HG03558 (cell line): ENCODE measurements around the gene MRPL32.
"Not testable (repeated sequence)": the region's sequence is repeated elsewhere in the genome, so short reads cannot be mapped to it uniquely, and the experiment has no call there.

Source experiments
- ATAC-seq: cut with Tn5 transposase; IDR thresholded peaks from one replicate; pipeline ENCODE4 v1.9.1; 2021; ENCODE audit warnings: moderate number of reproducible peaks; ENCODE audit not compliant: unreplicated experiment; ENCODE audit errors: extremely low read depth

The MRPL32 gene

GRCh38 chr7:42931834-42932651 lies at the start of gene MRPL32, which contains the start of gene PSMA2:
Gene MRPL32, plus strand, starts transcription at chr7:42932376. Its CDS starts 11 bp downstream, at chr7:42932387.
Gene PSMA2, minus strand, starts transcription at chr7:42932174. Its CDS starts 16 bp downstream, at chr7:42932158.
- ATAC-seq: peak; percentile 99

- no peak for ATAC-seq
These were observed 48.2 kb upstream of the MRPL32 start for GRCh38 chr7:42883950-42884349.

DNA sequence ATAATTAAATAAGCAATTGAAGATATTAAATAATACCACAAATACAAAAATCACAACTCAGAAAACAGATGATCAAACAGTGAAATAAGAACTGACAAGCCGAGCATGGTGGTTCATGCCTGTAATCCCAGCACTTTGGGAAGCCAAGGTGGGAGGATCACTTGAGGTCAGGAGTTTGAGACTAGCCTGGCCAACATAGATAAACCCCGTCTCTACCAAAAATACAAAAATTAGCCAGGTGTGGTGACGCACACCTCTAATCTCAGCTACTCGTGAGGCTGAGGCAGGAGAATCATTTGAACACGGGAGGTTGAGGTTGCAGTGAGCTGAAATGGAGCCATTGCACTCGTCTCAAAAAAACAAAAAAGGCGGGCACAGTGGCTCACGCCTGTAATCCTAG lies 47.0 kb upstream of the MRPL32 start:
- not testable (repeated sequence) for ATAC-seq

DNA sequence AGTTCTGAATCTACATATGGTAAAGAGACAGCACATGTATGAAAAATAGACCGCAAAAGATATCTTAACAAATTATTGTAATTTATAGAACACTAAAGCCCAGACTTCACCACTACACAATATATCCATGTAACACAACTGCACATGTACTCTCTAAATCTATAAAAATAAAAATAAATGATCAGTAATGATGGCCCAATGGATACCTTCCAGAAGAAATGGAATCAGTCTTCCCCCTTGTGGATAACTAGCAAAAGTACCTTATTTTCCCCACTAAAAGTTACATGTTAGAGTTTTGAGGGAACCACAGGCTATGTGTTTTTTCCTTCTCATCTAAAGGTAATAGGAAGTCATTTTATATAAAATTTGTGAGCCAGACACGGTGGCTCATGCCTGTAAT lies 46.0 kb upstream of the MRPL32 start:
- ATAC-seq: no peak

DNA sequence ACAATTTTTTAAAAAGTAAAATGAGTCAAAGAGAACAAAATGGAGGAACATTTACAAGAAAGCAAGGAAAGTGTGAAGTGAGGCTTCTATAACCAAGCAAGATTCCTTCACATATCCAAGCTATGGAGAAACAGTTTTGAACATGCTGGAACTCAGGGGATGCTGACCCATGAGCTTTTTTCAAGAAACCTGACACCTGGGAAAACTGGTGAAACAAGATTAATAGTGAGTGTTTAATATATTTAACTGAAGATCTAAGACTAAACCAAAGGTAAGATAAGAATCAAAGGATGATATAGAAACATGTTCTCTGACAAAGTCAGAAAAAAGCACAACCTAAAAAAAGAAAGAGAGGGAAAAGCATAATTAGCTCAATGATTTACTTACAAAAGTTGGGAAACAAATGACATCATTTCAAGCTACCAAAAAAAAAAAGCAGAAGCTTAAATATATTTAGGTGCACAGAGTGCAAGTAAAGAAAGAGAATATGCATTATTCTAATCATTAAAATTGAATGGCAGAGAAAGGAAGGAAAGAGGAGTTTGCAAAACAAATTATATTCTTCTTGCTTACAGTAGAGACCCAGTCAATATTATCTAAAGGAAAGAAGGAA lies 45.2 kb upstream of the MRPL32 start:
- no peak for ATAC-seq

- no peak for ATAC-seq
These were observed 38.6 kb upstream of the MRPL32 start for GRCh38 chr7:42893346-42894240.

DNA sequence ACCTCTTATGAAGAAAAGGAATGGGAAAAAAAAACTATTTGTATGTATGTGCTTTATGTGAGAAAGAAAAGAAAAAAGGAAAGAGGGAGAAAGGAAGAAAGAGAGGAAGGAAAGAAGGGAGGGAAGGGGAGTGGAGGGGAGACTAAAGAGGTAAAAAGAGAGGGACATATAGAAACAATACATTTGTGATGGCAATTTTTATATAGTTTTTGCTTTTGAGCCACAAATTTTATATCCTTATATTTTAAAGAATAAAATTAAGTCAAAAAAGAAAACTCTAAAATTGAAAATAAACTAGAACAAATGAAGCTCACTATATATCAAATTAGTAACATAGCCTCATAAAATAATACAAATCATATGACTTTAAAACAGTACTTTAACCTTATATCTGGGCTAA lies 31.3 kb upstream of the MRPL32 start:
- ATAC-seq: no peak

DNA sequence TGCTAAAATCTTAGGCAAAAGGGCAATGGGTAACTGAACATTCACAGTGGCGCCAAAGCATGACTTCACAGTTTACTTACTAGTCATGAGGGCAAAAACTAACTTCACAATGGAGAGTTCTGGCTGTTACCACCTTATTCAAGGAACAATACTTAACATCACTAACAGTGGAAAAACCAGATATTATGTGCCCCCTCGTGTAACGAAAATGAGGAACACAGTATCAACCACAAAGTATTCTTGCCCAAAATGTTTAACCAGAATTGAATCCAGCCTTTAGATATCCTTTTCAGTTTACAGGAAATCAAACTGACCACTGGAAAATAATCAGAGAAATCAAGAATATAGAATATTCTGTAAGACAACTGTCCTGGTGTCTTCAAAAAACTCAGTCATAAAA lies 29.8 kb upstream of the MRPL32 start:
- no peak for ATAC-seq

GRCh38 chr7:42906181-42906580 lies 26.0 kb upstream of the MRPL32 start:
- no peak for ATAC-seq

GRCh38 chr7:42907316-42907715 lies 24.9 kb upstream of the MRPL32 start:
- no peak for ATAC-seq

DNA sequence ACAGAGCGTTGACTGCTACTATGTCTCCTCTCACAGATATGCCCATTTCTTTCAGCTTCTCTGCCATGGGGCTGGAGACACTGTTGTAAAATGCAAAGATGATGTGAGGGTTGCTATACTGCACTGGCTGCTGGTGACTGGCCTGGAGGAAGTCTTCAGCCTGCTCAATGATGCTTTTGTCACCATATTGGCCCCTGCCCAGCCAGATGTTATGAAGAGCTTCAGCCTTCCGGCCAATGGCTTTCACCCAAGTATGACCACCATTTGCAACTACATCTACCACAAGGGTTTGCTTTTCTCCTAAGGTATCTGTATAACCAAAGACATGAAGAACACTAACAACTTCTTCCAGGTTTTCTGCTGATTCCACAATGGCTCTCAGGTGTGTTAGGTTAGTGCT lies 21.9 kb upstream of the MRPL32 start:
- no peak for ATAC-seq

DNA sequence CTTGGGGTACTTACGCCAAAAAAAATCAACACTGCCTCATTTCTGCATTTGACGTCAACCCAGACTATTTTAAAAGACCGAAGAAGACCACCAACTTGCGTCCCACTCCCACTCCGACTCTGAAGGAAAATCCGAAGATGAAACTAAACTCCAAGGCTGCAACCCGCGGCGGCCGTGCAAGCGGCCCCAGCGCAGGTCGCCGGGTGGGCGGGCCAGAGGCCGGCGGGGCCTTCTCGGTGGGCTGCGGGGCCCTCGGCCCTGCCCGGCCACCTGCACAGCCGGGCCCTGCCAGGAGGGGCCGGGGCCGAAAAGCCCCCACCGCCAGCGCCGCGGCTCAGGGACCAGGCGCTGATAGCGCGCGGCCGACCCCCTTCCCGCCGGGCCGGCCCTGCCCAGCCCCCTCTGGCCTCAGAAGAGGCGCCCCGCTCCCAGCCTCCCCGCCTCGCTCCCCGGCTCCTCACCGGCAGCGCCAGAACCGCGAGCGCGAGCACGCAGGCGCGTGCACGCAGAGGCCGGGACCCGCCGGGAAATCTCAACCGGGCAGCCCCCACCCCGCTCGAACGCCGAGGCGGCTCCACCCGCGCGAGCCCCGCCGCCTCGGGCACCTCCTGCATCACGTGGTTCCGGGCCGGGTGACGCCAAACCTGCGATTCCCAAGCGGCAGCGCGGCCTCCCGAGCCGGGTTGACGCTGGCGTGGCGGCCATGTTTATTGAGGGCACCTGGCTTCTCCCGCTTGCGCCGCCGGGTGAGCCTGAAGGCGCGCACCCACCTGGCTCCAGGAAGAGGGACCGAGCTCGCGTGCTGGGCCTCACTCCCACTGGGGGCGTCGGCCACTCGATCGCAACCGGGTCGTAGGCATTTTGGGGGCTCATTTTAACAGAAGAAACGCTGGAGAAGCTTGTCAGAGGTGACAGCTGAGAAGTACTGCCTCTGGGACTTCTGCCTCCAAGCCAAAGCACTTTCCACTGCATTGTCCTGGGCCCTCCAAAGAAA lies 20.4 kb upstream of the MRPL32 start, which contains the start of gene C7orf25:
Gene C7orf25 (minus strand): TSS at position 617 of the 994 bp plus-strand sequence. CDS start 1,170 bp downstream, outside the sequence.
- ATAC-seq: peak; percentile 92

DNA sequence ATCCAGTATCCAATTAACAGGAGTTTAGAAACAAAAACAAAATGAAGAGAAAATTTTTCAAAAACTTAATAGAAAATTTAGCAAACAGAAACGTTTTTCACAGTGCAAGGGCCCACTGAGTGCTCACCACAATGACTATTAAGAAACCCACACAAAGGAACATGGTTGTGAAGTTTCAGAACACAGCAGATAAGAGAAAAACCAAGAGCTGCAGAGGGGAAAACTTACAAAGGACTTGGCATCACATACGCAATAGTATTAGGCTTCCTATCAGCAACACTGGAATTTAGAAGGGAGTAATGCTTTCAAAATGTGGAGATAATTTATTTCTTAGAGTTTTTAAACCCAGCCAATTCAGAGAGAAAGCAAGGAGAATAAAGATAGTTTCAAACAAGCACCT lies 18.6 kb upstream of the MRPL32 start:
- ATAC-seq: no peak

DNA sequence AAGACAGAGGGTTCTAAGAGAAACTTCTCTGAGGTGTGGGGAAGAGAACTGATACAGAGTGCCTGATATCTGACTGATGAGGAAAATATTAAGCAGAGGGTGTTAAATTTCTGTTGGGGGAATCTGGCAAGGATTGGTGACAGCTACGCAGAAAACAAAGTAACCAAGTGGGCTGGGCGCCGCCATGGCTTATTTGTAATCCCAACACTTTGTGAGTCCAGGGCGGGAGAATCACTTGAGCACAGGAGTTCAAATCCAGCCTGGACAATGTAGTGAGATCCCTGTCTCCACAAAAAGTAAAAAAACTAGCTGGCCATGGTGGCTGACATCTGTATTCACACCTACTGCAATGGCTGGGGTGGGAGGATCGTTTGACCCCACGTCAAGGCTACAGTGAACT lies 18.2 kb upstream of the MRPL32 start:
- no peak for ATAC-seq

- ATAC-seq: no peak
These were observed 17.6 kb upstream of the MRPL32 start for GRCh38 chr7:42914421-42915045.

GRCh38 chr7:42915356-42915755 lies 16.8 kb upstream of the MRPL32 start:
- ATAC-seq: no peak

DNA sequence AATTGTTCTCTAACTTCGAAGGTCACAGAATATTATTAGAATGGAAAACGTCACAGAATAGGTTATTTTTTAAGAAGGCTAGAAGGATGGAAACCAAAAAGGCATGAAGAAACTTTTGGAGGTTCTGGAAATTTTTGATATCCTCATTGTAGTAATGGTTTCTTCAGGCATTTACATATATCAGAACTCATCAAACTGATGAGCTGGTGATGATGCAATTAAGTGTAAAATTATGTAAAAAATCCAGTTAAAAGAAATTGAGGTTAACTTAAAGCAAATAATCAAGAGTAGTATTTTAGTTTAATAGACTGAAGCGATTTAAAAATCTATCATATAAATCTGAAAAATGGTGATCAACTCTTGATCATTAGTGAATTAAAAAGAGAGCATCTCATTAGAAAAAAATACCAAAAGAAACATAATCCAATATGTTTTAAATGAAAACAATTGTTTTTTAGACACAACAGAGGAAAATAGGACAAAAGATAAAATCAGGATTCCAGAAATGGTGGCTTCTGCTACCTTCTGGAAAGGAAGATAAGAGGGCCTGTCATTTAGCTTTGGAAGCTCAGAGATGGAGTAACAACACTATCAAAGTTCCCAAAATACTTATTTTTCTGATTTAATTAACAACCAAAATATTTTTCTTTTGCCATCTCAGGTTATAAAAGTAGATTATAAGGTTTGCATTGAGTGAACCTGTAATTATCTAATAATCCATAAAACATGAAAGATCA lies 10.0 kb upstream of the MRPL32 start:
- ATAC-seq: no peak

- ATAC-seq: no peak
These were observed 7.8 kb upstream of the MRPL32 start for GRCh38 chr7:42924223-42924838.
